H1 (cell line): Measurements from ENCODE around the gene GTPBP6.

Source experiments
- MAX ChIP-seq: IDR thresholded peaks from 2 replicates; pipeline ENCODE4 v1.6.1; 2012; ENCODE audit warnings: inconsistent platforms
- SIRT6 ChIP-seq: IDR thresholded peaks from one replicate; pipeline ENCODE4 v1.7.1; 2012; ENCODE audit warnings: low read length, inconsistent platforms

GRCh38 chrX:327660-328126 lies 9.1 kb upstream of the GTPBP6 start:
- TF ChIP-seq SIRT6, result no peak
- no peak for TF ChIP-seq MAX
